GM12864 (cell line): Measurements from ENCODE around the gene WEE2.

Experiments
- DNase-seq: peaks from one replicate; pipeline ENCODE4 v3.0.0-alpha.2; 2011; ENCODE audit warnings: low read depth
- H3K4me3 ChIP-seq: 2 replicates; pipeline ENCODE4 v1.5.1; 2011; ENCODE audit warnings: mild to moderate bottlenecking, low read depth, low read length, control low read depth
- CTCF ChIP-seq: IDR thresholded peaks from 2 replicates; pipeline ENCODE4 v1.5.1; 2011; ENCODE audit warnings: low read depth, mild to moderate bottlenecking, moderate library complexity, low read length, control low read depth, inconsistent platforms; ENCODE audit errors: missing control alignments

The WEE2 gene

GRCh38 chr7:141668853-141669252 is 39.3 kb upstream of the WEE2 start:
- no peak for DNase-seq
- no peak overlapping the region for H3K4me3 ChIP-seq
- no peak for TF ChIP-seq CTCF

GRCh38 chr7:141671705-141672496 is 36.3 kb upstream of the WEE2 start:
- no peak for DNase-seq
- TF ChIP-seq CTCF = no peak
- H3K4me3 ChIP-seq = no peak overlapping the region

GRCh38 chr7:141673346-141673745 is 34.8 kb upstream of the WEE2 start:
- H3K4me3 ChIP-seq = no peak overlapping the region
- no peak for TF ChIP-seq CTCF
- DNase-seq = no peak

GRCh38 chr7:141674171-141674671 is 33.9 kb upstream of the WEE2 start:
- TF ChIP-seq CTCF = no peak
- DNase-seq = no peak

GRCh38 chr7:141674702-141675101 is 33.5 kb upstream of the WEE2 start:
- peak; percentile 42 for TF ChIP-seq CTCF
- H3K4me3 ChIP-seq = no peak overlapping the region
- no peak for DNase-seq

More at GRCh38 chr7:141674171-141674671, 33.9 kb upstream of the WEE2 start:
- H3K4me3 ChIP-seq = no peak overlapping the region

GRCh38 chr7:141675436-141676215 is 32.5 kb upstream of the WEE2 start:
- no peak for TF ChIP-seq CTCF
- no peak overlapping the region for H3K4me3 ChIP-seq
- DNase-seq = no peak
